Suppressor macrophage treated with lipopolysaccharide for 4 hours (primary cell): Measurements from ENCODE around the gene HES5.
"Not testable (repeated sequence)": the region's sequence is repeated elsewhere in the genome, so short reads cannot be mapped to it uniquely, and the experiment has no call there.

Experiments used
- DNase-seq: peaks from one replicate; pipeline ENCODE4 v3.0.0-alpha.2; 2020

Gene HES5

GRCh38 chr1:2560299-2561073 is 30.4 kb upstream of the HES5 start:
- no peak for DNase-seq

- DNase-seq: no peak
Measured at GRCh38 chr1:2559509-2560298, 29.6 kb upstream of the HES5 start.

GRCh38 chr1:2558861-2559260 is 28.8 kb upstream of the HES5 start:
- no peak for DNase-seq

- no peak for DNase-seq
Measured at GRCh38 chr1:2558420-2558819, 28.4 kb upstream of the HES5 start.

GRCh38 chr1:2557482-2558400 is 27.7 kb upstream of the HES5 start:
- DNase-seq: no peak

GRCh38 chr1:2556678-2557481 is 26.8 kb upstream of the HES5 start:
- DNase-seq: peak; percentile 38

- peak; percentile 89 for DNase-seq
Measured at GRCh38 chr1:2556277-2556677, 26.2 kb upstream of the HES5 start, which contains the start of gene TNFRSF14. Gene TNFRSF14 (plus strand): TSS chr1:2556371. CDS start chr1:2556665, 294 bp downstream.

- peak; percentile 95 for DNase-seq
Measured at GRCh38 chr1:2555634-2556276, 25.7 kb upstream of the HES5 start.

- DNase-seq: peak; percentile 40
Measured at GRCh38 chr1:2554621-2555387, 24.7 kb upstream of the HES5 start.

GRCh38 chr1:2553871-2554620 is 24.0 kb upstream of the HES5 start:
- DNase-seq: no peak

GRCh38 chr1:2553076-2553475 is 23.0 kb upstream of the HES5 start:
- DNase-seq: not testable (repeated sequence)

- no peak for DNase-seq
Measured at GRCh38 chr1:2552189-2552588, 22.1 kb upstream of the HES5 start.

- DNase-seq: not testable (repeated sequence)
Measured at GRCh38 chr1:2551544-2551943, 21.5 kb upstream of the HES5 start.

- DNase-seq: not testable (repeated sequence)
Measured at GRCh38 chr1:2550309-2550861, 20.3 kb upstream of the HES5 start.

- not testable (repeated sequence) for DNase-seq
Measured at GRCh38 chr1:2549367-2550029, 19.4 kb upstream of the HES5 start.

- DNase-seq: peak; percentile 78
Measured at GRCh38 chr1:2548068-2548589, 18.1 kb upstream of the HES5 start.

- DNase-seq: peak; percentile 61
Measured at GRCh38 chr1:2547210-2548067, 17.4 kb upstream of the HES5 start.
